A549 (cell line): ENCODE results near the gene CUTA.

Source experiments
- CEBPB ChIP-seq, 2 experiments: fragments of >200 bp in 1 of 2; sonication (Bioruptor Twin) in 1 of 2; formaldehyde crosslinking in 1 of 2; IDR thresholded peaks; 2 replicates each; pipeline ENCODE4 v1.6.1; 2012 to 2016
- MAFK ChIP-seq: fragments of 450-650 bp; IDR thresholded peaks from 2 replicates; pipeline ENCODE4 v1.6.1; 2014; ENCODE audit not compliant: partially characterized antibody
- MAZ ChIP-seq: fragments of 150-350 bp; IDR thresholded peaks from 2 replicates; pipeline ENCODE4 v1.6.1; 2014; ENCODE audit warnings: antibody characterized with exemption, low read depth, low read length, borderline replicate concordance
- POLR2A ChIP-seq: IDR thresholded peaks from 2 replicates; pipeline ENCODE4 v1.6.1; 2012; ENCODE audit warnings: mild to moderate bottlenecking, low read length
- RAD21 ChIP-seq, 2 experiments: fragments of >200 bp in 1 of 2; sonication (Bioruptor Twin) in 1 of 2; formaldehyde crosslinking in 1 of 2; IDR thresholded peaks in 1 of 2; conservative IDR thresholded peaks in 1 of 2; 2 replicates in 1 of 2; 3 replicates in 1 of 2; pipeline ENCODE4 v1.6.1; 2012 to 2018; ENCODE audit warnings: inconsistent platforms in 1 of 2
- SMC3 ChIP-seq: fragments of >200 bp; sonication (Bioruptor Twin); formaldehyde crosslinking; IDR thresholded peaks from 3 replicates; pipeline ENCODE4 v1.6.1; 2018; ENCODE audit warnings: inconsistent platforms
- SREBF2 ChIP-seq: fragments of 450-650 bp; IDR thresholded peaks from 2 replicates; pipeline ENCODE4 v1.6.1; 2014; ENCODE audit warnings: mild to moderate bottlenecking, moderate library complexity
- TF ChIP-seq, protein P1 (sequence below): fragments of >200 bp; sonication (Bioruptor Twin); formaldehyde crosslinking; IDR thresholded peaks from 3 replicates; pipeline ENCODE4 v1.5.1; 2016
- TF ChIP-seq, protein P2 (sequence below): IDR thresholded peaks from 2 replicates; pipeline ENCODE4 v1.6.1; 2012
- TF ChIP-seq, protein P3 (sequence below): fragments of 450-650 bp; IDR thresholded peaks from 2 replicates; pipeline ENCODE4 v1.6.1; 2014; ENCODE audit warnings: antibody characterized with exemption

DNA sequence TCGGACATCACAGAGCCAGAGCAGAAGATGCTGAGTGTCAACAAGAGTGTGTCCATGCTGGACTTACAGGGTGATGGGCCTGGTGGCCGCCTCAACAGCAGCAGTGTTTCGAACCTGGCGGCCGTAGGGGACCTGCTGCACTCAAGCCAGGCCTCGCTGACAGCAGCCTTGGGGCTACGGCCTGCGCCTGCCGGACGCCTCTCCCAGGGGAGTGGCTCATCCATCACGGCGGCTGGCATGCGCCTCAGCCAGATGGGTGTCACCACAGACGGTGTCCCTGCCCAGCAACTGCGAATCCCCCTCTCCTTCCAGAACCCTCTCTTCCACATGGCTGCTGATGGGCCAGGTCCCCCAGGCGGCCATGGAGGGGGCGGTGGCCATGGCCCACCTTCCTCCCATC is 25.1 kb upstream of the CUTA start:
- TF ChIP-seq, protein P1, sequence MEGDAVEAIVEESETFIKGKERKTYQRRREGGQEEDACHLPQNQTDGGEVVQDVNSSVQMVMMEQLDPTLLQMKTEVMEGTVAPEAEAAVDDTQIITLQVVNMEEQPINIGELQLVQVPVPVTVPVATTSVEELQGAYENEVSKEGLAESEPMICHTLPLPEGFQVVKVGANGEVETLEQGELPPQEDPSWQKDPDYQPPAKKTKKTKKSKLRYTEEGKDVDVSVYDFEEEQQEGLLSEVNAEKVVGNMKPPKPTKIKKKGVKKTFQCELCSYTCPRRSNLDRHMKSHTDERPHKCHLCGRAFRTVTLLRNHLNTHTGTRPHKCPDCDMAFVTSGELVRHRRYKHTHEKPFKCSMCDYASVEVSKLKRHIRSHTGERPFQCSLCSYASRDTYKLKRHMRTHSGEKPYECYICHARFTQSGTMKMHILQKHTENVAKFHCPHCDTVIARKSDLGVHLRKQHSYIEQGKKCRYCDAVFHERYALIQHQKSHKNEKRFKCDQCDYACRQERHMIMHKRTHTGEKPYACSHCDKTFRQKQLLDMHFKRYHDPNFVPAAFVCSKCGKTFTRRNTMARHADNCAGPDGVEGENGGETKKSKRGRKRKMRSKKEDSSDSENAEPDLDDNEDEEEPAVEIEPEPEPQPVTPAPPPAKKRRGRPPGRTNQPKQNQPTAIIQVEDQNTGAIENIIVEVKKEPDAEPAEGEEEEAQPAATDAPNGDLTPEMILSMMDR: no peak
- TF ChIP-seq SMC3: no peak
- no peak for TF ChIP-seq MAFK
- no peak for TF ChIP-seq MAZ
- TF ChIP-seq POLR2A: no peak
- TF ChIP-seq CEBPB (IDR thresholded peaks at IDR 0.05): no peak
- no peak for TF ChIP-seq SREBF2
- no peak for TF ChIP-seq RAD21 (conservative IDR thresholded peaks at IDR 0.05 in 1 of 2, IDR thresholded peaks at IDR 0.05 in 1 of 2)
- TF ChIP-seq, protein P2, sequence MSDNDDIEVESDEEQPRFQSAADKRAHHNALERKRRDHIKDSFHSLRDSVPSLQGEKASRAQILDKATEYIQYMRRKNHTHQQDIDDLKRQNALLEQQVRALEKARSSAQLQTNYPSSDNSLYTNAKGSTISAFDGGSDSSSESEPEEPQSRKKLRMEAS: no peak
- TF ChIP-seq, protein P3, sequence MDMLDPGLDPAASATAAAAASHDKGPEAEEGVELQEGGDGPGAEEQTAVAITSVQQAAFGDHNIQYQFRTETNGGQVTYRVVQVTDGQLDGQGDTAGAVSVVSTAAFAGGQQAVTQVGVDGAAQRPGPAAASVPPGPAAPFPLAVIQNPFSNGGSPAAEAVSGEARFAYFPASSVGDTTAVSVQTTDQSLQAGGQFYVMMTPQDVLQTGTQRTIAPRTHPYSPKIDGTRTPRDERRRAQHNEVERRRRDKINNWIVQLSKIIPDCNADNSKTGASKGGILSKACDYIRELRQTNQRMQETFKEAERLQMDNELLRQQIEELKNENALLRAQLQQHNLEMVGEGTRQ: no peak
